Measurements from ENCODE around the gene ZMYM1. TPM values are rescaled to one million over a fixed set of nuclear protein-coding genes. Genes with fewer than 3 reads are reported as not detected.

Gene ZMYM1
- total RNA-seq, 1 experiment from 2014 or later = 29.4 TPM

DNA sequence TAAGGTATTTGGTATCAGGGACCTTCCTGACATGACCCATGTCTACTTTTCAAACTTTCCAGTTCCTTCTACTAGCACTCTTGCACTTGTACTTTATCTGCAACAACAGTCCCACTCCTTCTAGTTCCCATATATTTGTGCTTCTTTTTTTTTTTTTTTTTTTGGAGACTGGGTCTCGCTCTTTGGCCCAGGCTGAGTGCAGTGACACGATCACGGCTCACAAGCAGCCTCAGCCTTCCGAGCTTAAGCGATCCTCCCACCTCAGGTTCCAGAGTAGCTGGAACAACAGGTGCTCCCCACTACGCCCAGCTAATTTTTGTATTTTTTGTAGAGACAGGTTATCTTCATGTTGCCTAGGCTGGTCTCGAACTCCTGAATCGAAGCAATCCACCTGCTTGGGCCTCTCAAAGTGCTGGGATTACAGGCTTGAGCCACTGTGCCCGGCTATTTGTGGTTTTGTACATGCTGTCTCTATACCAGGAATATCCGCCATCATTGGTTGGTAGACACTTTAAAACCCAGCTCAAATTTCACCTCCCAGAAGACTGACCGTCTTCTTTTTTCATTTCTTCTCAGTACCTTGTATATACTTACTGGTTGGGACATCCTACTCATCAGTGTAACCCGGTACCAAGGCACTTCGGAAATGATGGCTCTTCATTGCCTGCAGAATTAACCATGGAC is 1.1 kb downstream of the ZMYM1 start:
- Histone ChIP-seq H3K79me2 (ENCODE audit: insufficient read depth, low read length) (peaks cover 15% of the 10 kb centered on the region; the same call in 1 of the 2 replicates), H2BK15ac (ENCODE audit: low read depth, low read length) (no peak overlapping the region), H2BK5ac (ENCODE audit: insufficient read length, low read length) (no peak overlapping the region), H3K27ac (ENCODE audit: insufficient read length, low read depth, low read length) (no peak overlapping the region), H3K9ac (ENCODE audit: extremely low read depth, insufficient read length, low read length) (peak overlapping the region; percentile 79), H3K18ac (ENCODE audit: insufficient read length, low read depth, low read length) (no peak overlapping the region), H2BK120ac (ENCODE audit: low read depth, low read length, poor library complexity, severe bottlenecking) (no peak overlapping the region), H2AFZ (ENCODE audit: low read length) (no peak overlapping the region), H3K27me3 (ENCODE audit: insufficient read depth, low read length) (no peaks in the 10 kb centered on the region), H4K91ac (ENCODE audit: insufficient read length, low read depth, low read length) (no peak overlapping the region), H3K4me1 (ENCODE audit: insufficient read depth, low read length) (no peaks in the 10 kb centered on the region), H3K4me2 (ENCODE audit: insufficient read depth, insufficient read length, low read length) (peak overlapping the region; percentile 73), H3K23me2 (ENCODE audit: insufficient read length, low read depth, low read length, poor library complexity, severe bottlenecking) (peaks cover 7% of the 10 kb centered on the region), H4K8ac (replicated peaks; ENCODE audit: insufficient read length, low read depth, low read length) (no peak overlapping the region), H3K14ac (ENCODE audit: insufficient read depth, low read length) (no peak overlapping the region), H3K9me3 (ENCODE audit: control insufficient read depth, low read depth, low read length) (no peaks in the 10 kb centered on the region), H3K56ac (ENCODE audit: insufficient read length, low read depth, low read length) (no peak overlapping the region), H2BK12ac (ENCODE audit: insufficient read length, low read depth, low read length) (no peak overlapping the region), H2BK20ac (ENCODE audit: low read depth, low read length, poor library complexity, severe bottlenecking) (no peak overlapping the region), H3T11ph (ENCODE audit: low read length) (no peak overlapping the region), H2AK5ac (ENCODE audit: insufficient read length, low read length) (no peak overlapping the region), H3K79me1 (ENCODE audit: insufficient read depth, low read depth, low read length, poor library complexity, severe bottlenecking) (peaks cover 21% of the 10 kb centered on the region), H3K4ac (ENCODE audit: low read depth, low read length) (no peak overlapping the region), H3K23ac (ENCODE audit: insufficient read length, low read depth, low read length) (no peak overlapping the region), H4K20me1 (ENCODE audit: control insufficient read depth, insufficient read depth, insufficient read length) (no peaks in the 10 kb centered on the region), H4K5ac (ENCODE audit: insufficient read length, low read depth, low read length) (no peak overlapping the region)
- no peaks in the 10 kb centered on the region for H3K9me3 Mint-ChIP-seq
- H3K4me1 Mint-ChIP-seq = peaks cover 35 to 38% of the 10 kb centered on the region in 2 experiments
- WGBS (ENCODE audit: extremely low coverage, insufficient read length, low lambda C conversion rate) = no CpG with 5 or more reads among the region's 13 CpGs
- no peak for DNase-seq
- H3K36me3 Mint-ChIP-seq (ENCODE audit: insufficient read depth in 1 of 3, low read depth in 3 of 3) = peaks cover 5 to 17% (median 8%) of the 10 kb centered on the region in 3 experiments; a peak in 5 of 7 replicates
- H3K27ac Mint-ChIP-seq = peak overlapping the region in 1 of 3 experiments; percentile 99; a peak in 3 of 7 replicates
- H3K4me3 Mint-ChIP-seq = peak overlapping the region; percentile 98
- peaks cover 3% of the 10 kb centered on the region; the same call in 1 of the 2 replicates for H3K27me3 Mint-ChIP-seq (ENCODE audit: low read depth)
- TF ChIP-seq, protein P1, sequence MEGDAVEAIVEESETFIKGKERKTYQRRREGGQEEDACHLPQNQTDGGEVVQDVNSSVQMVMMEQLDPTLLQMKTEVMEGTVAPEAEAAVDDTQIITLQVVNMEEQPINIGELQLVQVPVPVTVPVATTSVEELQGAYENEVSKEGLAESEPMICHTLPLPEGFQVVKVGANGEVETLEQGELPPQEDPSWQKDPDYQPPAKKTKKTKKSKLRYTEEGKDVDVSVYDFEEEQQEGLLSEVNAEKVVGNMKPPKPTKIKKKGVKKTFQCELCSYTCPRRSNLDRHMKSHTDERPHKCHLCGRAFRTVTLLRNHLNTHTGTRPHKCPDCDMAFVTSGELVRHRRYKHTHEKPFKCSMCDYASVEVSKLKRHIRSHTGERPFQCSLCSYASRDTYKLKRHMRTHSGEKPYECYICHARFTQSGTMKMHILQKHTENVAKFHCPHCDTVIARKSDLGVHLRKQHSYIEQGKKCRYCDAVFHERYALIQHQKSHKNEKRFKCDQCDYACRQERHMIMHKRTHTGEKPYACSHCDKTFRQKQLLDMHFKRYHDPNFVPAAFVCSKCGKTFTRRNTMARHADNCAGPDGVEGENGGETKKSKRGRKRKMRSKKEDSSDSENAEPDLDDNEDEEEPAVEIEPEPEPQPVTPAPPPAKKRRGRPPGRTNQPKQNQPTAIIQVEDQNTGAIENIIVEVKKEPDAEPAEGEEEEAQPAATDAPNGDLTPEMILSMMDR (conservative IDR thresholded peaks at IDR 0.05) = no peak
